Epidermal melanocyte (primary cell): ENCODE results near the gene MAVS.
"Not testable (repeated sequence)": the region's sequence is repeated elsewhere in the genome, so short reads cannot be mapped to it uniquely, and the experiment has no call there.

Experiments used
- DNase-seq: peaks from one replicate; pipeline ENCODE4 v3.0.0; 2011; ENCODE audit warnings: low spot score; ENCODE audit not compliant: insufficient read length

MAVS gene

GRCh38 chr20:3847429-3847940 is 851 bp downstream of the MAVS start:
- DNase-seq = no peak

GRCh38 chr20:3848565-3848964 is 1.9 kb downstream of the MAVS start:
- no peak for DNase-seq

- DNase-seq = no peak
These were observed 7.8 kb downstream of the MAVS start for GRCh38 chr20:3854462-3854871.

GRCh38 chr20:3857405-3857804 is 10.8 kb downstream of the MAVS start:
- DNase-seq = no peak

- no peak for DNase-seq
These were observed 12.1 kb downstream of the MAVS start for GRCh38 chr20:3858689-3859088.

GRCh38 chr20:3861191-3861590 is 14.6 kb downstream of the MAVS start:
- DNase-seq = no peak

GRCh38 chr20:3862333-3862732 is 15.7 kb downstream of the MAVS start:
- DNase-seq = no peak

- no peak for DNase-seq
These were observed 16.7 kb downstream of the MAVS start for GRCh38 chr20:3863317-3863716.

GRCh38 chr20:3864518-3864917 is 17.9 kb downstream of the MAVS start:
- no peak for DNase-seq

- DNase-seq = no peak
These were observed 18.7 kb downstream of the MAVS start for GRCh38 chr20:3865152-3865886.

- DNase-seq = no peak
These were observed 19.3 kb downstream of the MAVS start for GRCh38 chr20:3865887-3866407.

GRCh38 chr20:3866464-3866863 is 19.8 kb downstream of the MAVS start:
- no peak for DNase-seq

GRCh38 chr20:3867802-3868201 is 21.2 kb downstream of the MAVS start:
- no peak for DNase-seq

- no peak for DNase-seq
These were observed 23.4 kb downstream of the MAVS start for GRCh38 chr20:3869839-3870634.

- no peak for DNase-seq
These were observed 25.1 kb downstream of the MAVS start for GRCh38 chr20:3871550-3872265.

- DNase-seq = no peak
These were observed 26.9 kb downstream of the MAVS start for GRCh38 chr20:3873507-3873906.

- DNase-seq = no peak
These were observed 27.7 kb downstream of the MAVS start for GRCh38 chr20:3874194-3874844.

GRCh38 chr20:3875378-3875974 is 28.8 kb downstream of the MAVS start:
- DNase-seq = no peak

GRCh38 chr20:3876000-3876399 is 29.4 kb downstream of the MAVS start:
- no peak for DNase-seq

GRCh38 chr20:3876676-3877075 is 30.0 kb downstream of the MAVS start:
- no peak for DNase-seq

- DNase-seq = not testable (repeated sequence)
These were observed 32.3 kb downstream of the MAVS start for GRCh38 chr20:3878921-3879274.
